ENCODE results near the gene DMBT1.

- TF ChIP-seq CTCF (IDR thresholded peaks at IDR 0.05; ENCODE audit: low read depth, low read length, missing input control), result no peak
- TF ChIP-seq FOXA2 (IDR thresholded peaks at IDR 0.05), result no peak
- no peak for TF ChIP-seq FOXA1 (IDR thresholded peaks at IDR 0.05)
- no peak for TF ChIP-seq EGR1 (IDR thresholded peaks at IDR 0.05; ENCODE audit: low read depth in 2 of 2)
- no peak for TF ChIP-seq RXRA (IDR thresholded peaks at IDR 0.05)
- no peak for TF ChIP-seq SP1 (IDR thresholded peaks at IDR 0.05)
- no peak for TF ChIP-seq REST (IDR thresholded peaks at IDR 0.05)
- TF ChIP-seq RAD21 (IDR thresholded peaks at IDR 0.05), result no peak
- no peak for TF ChIP-seq JUND (IDR thresholded peaks at IDR 0.05)
- no peak for TF ChIP-seq GABPA (IDR thresholded peaks at IDR 0.05 in 1 of 2, conservative IDR thresholded peaks at IDR 0.05 in 1 of 2)
- TF ChIP-seq TAF1 (conservative IDR thresholded peaks at IDR 0.05), result no peak
- no peak for TF ChIP-seq YY1 (IDR thresholded peaks at IDR 0.05)
- no peak for TF ChIP-seq HNF4G (IDR thresholded peaks at IDR 0.05)
These were observed 12.0 kb upstream of the DMBT1 start for GRCh38 chr10:122548407-122549085.

Data from liver (tissue), 3 donors.